NOMO-1 (cell line): Measurements from ENCODE around the gene BCLAF1.

ENCODE experiments used
- DNase-seq, 2 experiments: peaks; one replicate each; lab custom pipeline; 2025; ENCODE audit not compliant: unreplicated experiment in 2 of 2; lab: John Stamatoyannopoulos, UW

Gene BCLAF1

GRCh38 chr6:136208783-136209182, 80.9 kb downstream of the BCLAF1 start:
- DNase-seq: no peak
